GM19397 (cell line): Measurements from ENCODE around the gene PPP1R12B.

Experiments used
- ATAC-seq: cut with Tn5 transposase; IDR thresholded peaks from one replicate; pipeline ENCODE4 v1.9.1; 2021; ENCODE audit warnings: mild to moderate bottlenecking, moderate library complexity; ENCODE audit not compliant: unreplicated experiment

PPP1R12B gene

GRCh38 chr1:202348509-202349205 lies at the start of gene PPP1R12B:
Gene PPP1R12B (plus strand): TSS chr1:202348699. CDS start chr1:202348852, 153 bp downstream.
- ATAC-seq = peak; percentile 98

- ATAC-seq = no peak
Observed at GRCh38 chr1:202302166-202302565, 46.3 kb upstream of the PPP1R12B start.

- no peak for ATAC-seq
Observed at GRCh38 chr1:202304375-202304774, 44.1 kb upstream of the PPP1R12B start.

- ATAC-seq = no peak
Observed at GRCh38 chr1:202305168-202305567, 43.3 kb upstream of the PPP1R12B start.

GRCh38 chr1:202306535-202307345 lies 41.8 kb upstream of the PPP1R12B start:
- no peak for ATAC-seq

- no peak for ATAC-seq
Observed at GRCh38 chr1:202310071-202310725, 38.3 kb upstream of the PPP1R12B start.

- no peak for ATAC-seq
Observed at GRCh38 chr1:202310746-202311145, 37.8 kb upstream of the PPP1R12B start.

GRCh38 chr1:202311875-202312635 lies 36.4 kb upstream of the PPP1R12B start:
- no peak for ATAC-seq

- ATAC-seq = no peak
Observed at GRCh38 chr1:202315576-202316168, 32.8 kb upstream of the PPP1R12B start.

- ATAC-seq = no peak
Observed at GRCh38 chr1:202316186-202316585, 32.3 kb upstream of the PPP1R12B start.

- ATAC-seq = no peak
Observed at GRCh38 chr1:202317941-202318925, 30.3 kb upstream of the PPP1R12B start.

GRCh38 chr1:202319381-202320080 lies 29.0 kb upstream of the PPP1R12B start:
- ATAC-seq = no peak

GRCh38 chr1:202320081-202320405 lies 28.5 kb upstream of the PPP1R12B start:
- ATAC-seq = no peak

GRCh38 chr1:202323731-202324130 lies 24.8 kb upstream of the PPP1R12B start:
- ATAC-seq = no peak

- ATAC-seq = no peak
Observed at GRCh38 chr1:202324646-202325045, 23.9 kb upstream of the PPP1R12B start.

GRCh38 chr1:202329891-202330290 lies 18.6 kb upstream of the PPP1R12B start:
- no peak for ATAC-seq

GRCh38 chr1:202333861-202334260 lies 14.6 kb upstream of the PPP1R12B start:
- ATAC-seq = no peak

GRCh38 chr1:202343652-202344349 lies 4.7 kb upstream of the PPP1R12B start:
- ATAC-seq = no peak
